Upper lobe of left lung (tissue), 6 donors: Measurements from ENCODE around the gene APPBP2. TPM values are rescaled to one million over a fixed set of nuclear protein-coding genes. Genes with fewer than 3 reads are reported as not detected.

ENCODE experiments used
- ATAC-seq, 2 donors: fragments of 200-7000 bp; cut with Tn5 transposase; one replicate each; pipeline ENCODE4 v1.9.1; 2022; ENCODE audit warnings: mild to moderate bottlenecking in 2 of 2, moderate library complexity in 2 of 2; ENCODE audit not compliant: low FRiP score in 2 of 2
- DNase-seq, 2 donors: peaks; one replicate each; pipeline ENCODE4 v3.0.0-alpha.2; 2019 to 2020
- H3K27ac ChIP-seq, 4 donors: fragments of 200-600 bp; sonication (generic); one replicate each; pipeline ENCODE4 v1.5.1; 2016 to 2019
- H3K27me3 ChIP-seq, 4 donors: fragments of 200-600 bp; sonication (generic); one replicate each; pipeline ENCODE4 v1.5.1; 2017 to 2019
- H3K36me3 ChIP-seq, 4 donors: fragments of 200-600 bp; sonication (generic); one replicate each; pipeline ENCODE4 v1.5.1; 2016 to 2019
- H3K4me1 ChIP-seq, 4 donors: fragments of 200-600 bp; sonication (generic); one replicate each; pipeline ENCODE4 v1.5.1; 2018 to 2019
- H3K4me3 ChIP-seq, 4 donors: fragments of 200-600 bp; sonication (generic); one replicate each; pipeline ENCODE4 v1.5.1; 2017 to 2019; ENCODE audit warnings: mild to moderate bottlenecking in 2 of 4, moderate library complexity in 1 of 4
- H3K9me3 ChIP-seq, 4 donors: fragments of 200-600 bp; sonication (generic); one replicate each; pipeline ENCODE4 v1.5.1; 2018 to 2019
- EP300 ChIP-seq, 4 donors: sonication (generic); formaldehyde crosslinking; IDR thresholded peaks; one replicate each; pipeline ENCODE4 v1.5.1; 2017; ENCODE audit warnings: antibody characterized with exemption in 4 of 4, control low read depth in 2 of 4
- POLR2A ChIP-seq, 4 donors: fragments of 450-650 bp; IDR thresholded peaks; one replicate each; pipeline ENCODE4 v1.5.1; 2016 to 2017; ENCODE audit warnings: antibody characterized with exemption in 4 of 4, mild to moderate bottlenecking in 2 of 4
- POLR2AphosphoS5 ChIP-seq, 2 donors: sonication (generic); formaldehyde crosslinking; IDR thresholded peaks; one replicate each; pipeline ENCODE4 v1.5.1; 2017; ENCODE audit warnings: antibody characterized with exemption in 2 of 2
- WGBS, 2 donors: methylation state at CpG; one replicate each; pipeline ENCODE4 v1.1.5; 2017 to 2018; 5-methylcytosine and 5-hydroxymethylcytosine counted together
- small RNA-seq, 4 donors: library from RNA; depleted of rRNA; stranded (forward); fragments of <200 nt; gene quantifications; one replicate each; pipeline ENCODE3, GENCODE V24; 2016
- total RNA-seq, 6 donors: library from RNA; depleted of rRNA in 4 of 6; stranded (reverse); fragments of >200 nt in 4 of 6; gene quantifications; one replicate each; pipeline versions ENCODE4 v1.1.0 to v1.2.1, GENCODE V29; 2016 to 2021
- donor health status: DM: no; HTN: no; CAD: no; lungs with moderate emphysema.
- donor health status: DM: no; HTN: yes; CAD: no; lungs with severe emphysema.

Gene APPBP2
- total RNA-seq, 6 donors from 2014 or later = 17.4 to 42.9 (median 28.7) TPM

DNA sequence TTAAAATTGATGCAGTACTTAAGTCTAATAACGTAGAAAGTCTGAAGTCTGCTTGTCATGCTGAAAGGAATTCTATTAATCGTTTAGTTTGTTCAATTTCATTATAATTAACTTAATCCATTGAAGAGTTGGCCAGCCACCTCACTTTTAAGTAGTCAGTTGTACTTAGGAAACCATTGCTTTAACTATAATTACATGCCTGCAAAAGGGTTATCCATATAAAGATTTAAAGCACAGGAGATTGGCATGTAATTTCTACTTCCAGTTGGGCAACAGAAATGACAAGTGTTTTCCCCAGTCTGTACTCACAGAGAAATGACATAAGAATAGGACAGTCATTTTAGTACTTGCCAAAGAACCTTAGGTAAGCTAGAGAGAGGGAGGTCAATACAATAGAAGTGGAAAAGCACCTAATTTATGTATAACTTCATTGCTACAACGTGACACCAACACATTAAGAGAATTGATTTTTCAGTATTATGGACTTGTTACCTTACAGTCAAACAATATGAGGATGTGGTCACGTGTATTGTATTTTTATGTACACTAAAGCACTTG is 130.5 kb downstream of the APPBP2 start:
- DNase-seq (no peak), ATAC-seq (no peak)
- no peak overlapping the region for H3K4me3 ChIP-seq
- peak overlapping the region in 2 of 4 donors; percentile 24 to 54 for H3K27ac ChIP-seq
- H3K36me3 ChIP-seq = no peaks in the 10 kb centered on the region
- peaks cover 6 to 21% (median 8%) of the 10 kb centered on the region in 4 donors for H3K4me1 ChIP-seq
- 76 to 78% methylated on average over 4 of the region's 4 CpGs for WGBS, 2 donors
- H3K27me3 ChIP-seq = no peaks in the 10 kb centered on the region
- TF ChIP-seq POLR2AphosphoS5 (IDR thresholded peaks at IDR 0.05) (peak in 1 of 2 donors; percentile 10), EP300 (IDR thresholded peaks at IDR 0.05) (no peak)
- H3K9me3 ChIP-seq = no peaks in the 10 kb centered on the region

DNA sequence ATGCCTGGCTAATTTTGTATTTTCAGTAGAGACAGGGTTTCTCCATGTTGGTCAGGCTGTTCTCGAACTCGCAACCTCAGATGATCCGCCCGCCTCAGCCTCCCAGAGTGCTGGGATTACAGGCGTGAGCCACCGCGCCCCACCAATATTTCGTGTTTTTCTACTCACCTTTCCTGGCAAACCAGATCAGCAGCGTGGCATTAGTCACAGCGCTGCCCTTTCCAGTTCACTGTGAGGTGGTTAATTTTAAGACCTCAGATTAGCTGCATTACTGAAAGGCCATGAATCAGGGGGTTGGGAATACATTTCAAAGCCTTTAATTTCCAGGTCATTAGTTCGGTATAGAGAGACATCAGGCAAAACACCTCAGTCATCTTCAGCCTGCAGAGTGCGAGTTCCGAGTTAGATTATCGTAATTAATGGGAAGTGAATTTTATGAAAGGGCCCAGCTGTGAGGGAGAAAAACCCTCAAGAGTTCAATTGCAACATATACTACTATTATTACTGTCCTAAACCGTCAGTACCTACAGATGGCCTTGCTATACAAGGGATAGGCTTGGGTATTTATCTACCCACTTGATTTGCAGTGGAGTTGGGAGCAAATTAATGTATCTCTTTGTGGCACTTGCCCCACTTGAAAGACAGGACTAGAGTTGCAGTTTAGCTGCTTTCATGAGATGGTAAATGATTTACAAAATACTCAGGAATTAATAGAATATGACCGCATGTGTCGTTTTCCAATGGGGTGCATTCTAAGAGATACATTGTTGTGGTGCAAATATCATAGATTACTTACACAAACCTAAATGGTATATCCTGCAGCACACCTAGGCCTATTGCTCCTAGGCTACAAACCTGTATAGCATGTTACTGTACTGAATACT is 132.0 kb downstream of the APPBP2 start:
- no peak overlapping the region for H3K4me3 ChIP-seq
- H3K36me3 ChIP-seq = no peaks in the 10 kb centered on the region
- peak overlapping the region in 1 of 4 donors; percentile 98 for H3K27ac ChIP-seq
- H3K4me1 ChIP-seq = peaks cover 20 to 36% (median 23%) of the 10 kb centered on the region in 4 donors
- H3K27me3 ChIP-seq = no peaks in the 10 kb centered on the region
- H3K9me3 ChIP-seq = no peaks in the 10 kb centered on the region
- WGBS, 2 donors = 85 to 90% methylated on average over 17 of the region's 17 CpGs
- no peak for ATAC-seq
- TF ChIP-seq POLR2AphosphoS5 (IDR thresholded peaks at IDR 0.05) = no peak
- peak in 1 of 4 donors; percentile 14 for TF ChIP-seq POLR2A (IDR thresholded peaks at IDR 0.05)
- no peak for DNase-seq

Small RNA genes within 50 kb of the gene (small RNA-seq; reads per million reads assigned to genes)
- 0 reads per million in 4 donors for gene AC011921.2

Other genes with a start within 250 kb of the APPBP2 start
- 100 to 1,000 TPM in 2 of 6 donors, 10 to 100 TPM in 4; 69.5 to 115 (median 86.3) TPM for gene USP32, start 134.1 kb downstream of the APPBP2 start, total RNA-seq
- under 1 TPM in 2 of 6 donors, not detected in 4; 0.37 to 0.61 TPM for gene CHCT1, start 103.8 kb downstream of the APPBP2 start, total RNA-seq
- 10 to 100 TPM; 14.4 to 25.9 (median 19.8) TPM for gene PPM1D, start 74.0 kb upstream of the APPBP2 start, total RNA-seq
- gene BCAS3, start 151.6 kb upstream of the APPBP2 start, total RNA-seq = 100 to 1,000 TPM in 1 of 6 donors, 10 to 100 TPM in 5; 20.1 to 111 (median 37.0) TPM